Limb (tissue), 2 donors: Measurements from ENCODE around the gene PDE4D.

Experiments used
- DNase-seq, 2 donors: peaks; one replicate each; pipeline ENCODE4 v3.0.0-alpha.2; 2016; ENCODE audit errors: extremely low spot score in 2 of 2

PDE4D gene

GRCh38 chr5:59840200-59840601 is 53.3 kb downstream of the PDE4D start:
- no peak for DNase-seq

- DNase-seq = no peak
These were observed 54.5 kb downstream of the PDE4D start for GRCh38 chr5:59838989-59839388.

- no peak for DNase-seq
These were observed 55.5 kb downstream of the PDE4D start for GRCh38 chr5:59838067-59838466.

- DNase-seq = no peak
These were observed 56.5 kb downstream of the PDE4D start for GRCh38 chr5:59837071-59837470.

GRCh38 chr5:59835800-59836199 is 57.7 kb downstream of the PDE4D start:
- DNase-seq = no peak

- no peak for DNase-seq
These were observed 60.1 kb downstream of the PDE4D start for GRCh38 chr5:59833448-59833847.

GRCh38 chr5:59832577-59833301 is 60.8 kb downstream of the PDE4D start:
- no peak for DNase-seq

GRCh38 chr5:59831326-59832010 is 62.1 kb downstream of the PDE4D start:
- no peak for DNase-seq

- no peak for DNase-seq
These were observed 62.9 kb downstream of the PDE4D start for GRCh38 chr5:59830536-59831200.

GRCh38 chr5:59829922-59830321 is 63.6 kb downstream of the PDE4D start:
- no peak for DNase-seq

- peak in 1 of 2 donors; percentile 52 for DNase-seq
These were observed 64.1 kb downstream of the PDE4D start for GRCh38 chr5:59829386-59829785.

GRCh38 chr5:59828623-59829022 is 64.9 kb downstream of the PDE4D start:
- no peak for DNase-seq

- DNase-seq = no peak
These were observed 66.5 kb downstream of the PDE4D start for GRCh38 chr5:59826996-59827395.

GRCh38 chr5:59823420-59823819 is 70.1 kb downstream of the PDE4D start:
- no peak for DNase-seq

GRCh38 chr5:59819806-59820205 is 73.7 kb downstream of the PDE4D start:
- DNase-seq = no peak

GRCh38 chr5:59817536-59817935 is 76.0 kb downstream of the PDE4D start:
- no peak for DNase-seq

- no peak for DNase-seq
These were observed 76.7 kb downstream of the PDE4D start for GRCh38 chr5:59816654-59817300.

- no peak for DNase-seq
These were observed 79.0 kb downstream of the PDE4D start for GRCh38 chr5:59814537-59814872.

- peak in 1 of 2 donors; percentile 82 for DNase-seq
These were observed 79.6 kb downstream of the PDE4D start for GRCh38 chr5:59813761-59814536.

- DNase-seq = peak; percentile 76 to 87
These were observed 83.5 kb downstream of the PDE4D start for GRCh38 chr5:59810041-59810440.

GRCh38 chr5:59807806-59808205 is 85.7 kb downstream of the PDE4D start:
- DNase-seq = no peak
